K562 (cell line): ENCODE results near the gene DLG4. TPM values are rescaled to one million over a fixed set of nuclear protein-coding genes. Genes with fewer than 3 reads are reported as not detected.

Experiments used
- CHD4 ChIP-seq: fragments of 200-600 bp; sonication (generic); IDR thresholded peaks from 3 replicates; pipeline ENCODE4 v1.6.1; 2012; ENCODE audit warnings: low read depth, mild to moderate bottlenecking, mixed read lengths, low read length, inconsistent platforms; ENCODE audit not compliant: insufficient read depth, insufficient replicate concordance, poor library complexity, severe bottlenecking
- DMBX1 ChIP-seq: fragments of 250-450 bp; sonication (Bioruptor Pico); IDR thresholded peaks from 2 replicates; pipeline ENCODE4 v1.8.0; 2022; ENCODE audit warnings: inconsistent platforms, mild to moderate bottlenecking, moderate library complexity, borderline replicate concordance
- HDAC8 ChIP-seq: fragments of 450-650 bp; IDR thresholded peaks from 2 replicates; pipeline ENCODE4 v1.6.1; 2016; ENCODE audit warnings: mild to moderate bottlenecking, missing genetic modification characterization, moderate library complexity, missing compliant biosample characterization
- MAFK ChIP-seq: IDR thresholded peaks from 2 replicates; pipeline ENCODE4 v1.6.1; 2011; ENCODE audit warnings: low read length, improper control_type of control experiment
- MCM3 ChIP-seq: fragments of 450-650 bp; IDR thresholded peaks from 2 replicates; pipeline ENCODE4 v1.6.1; 2016
- NCOA1 ChIP-seq: fragments of 450-650 bp; IDR thresholded peaks from 2 replicates; pipeline ENCODE4 v1.6.1; 2016; ENCODE audit warnings: low read depth
- RBBP5 ChIP-seq: fragments of 200-600 bp; sonication (generic); IDR thresholded peaks from 2 replicates; pipeline ENCODE4 v1.6.1; 2012; ENCODE audit warnings: borderline replicate concordance, mild to moderate bottlenecking, low read length, control low read depth, inconsistent platforms; ENCODE audit not compliant: insufficient read depth, poor library complexity, severe bottlenecking
- RHOXF2B ChIP-seq: fragments of 250-450 bp; sonication (Bioruptor Pico); conservative IDR thresholded peaks from 2 replicates; pipeline ENCODE4 v1.5.1; 2021
- SRSF1 ChIP-seq: fragments of 200-400 bp; formaldehyde crosslinking; IDR thresholded peaks from 2 replicates; pipeline ENCODE4 v1.6.1; 2017; ENCODE audit warnings: mild to moderate bottlenecking, low read depth, low read length, moderate library complexity
- ZNF41 ChIP-seq: fragments of 250-450 bp; sonication (Bioruptor Pico); conservative IDR thresholded peaks from 2 replicates; pipeline ENCODE4 v1.4.0; 2020; ENCODE audit warnings: mild to moderate bottlenecking
- ZNF431 ChIP-seq: sonication (generic); formaldehyde crosslinking; IDR thresholded peaks from 2 replicates; pipeline ENCODE4 v1.8.0; 2022; ENCODE audit warnings: mild to moderate bottlenecking, missing genetic modification reagents
- polyA plus RNA-seq, 8 experiments: library from polyadenylated mRNA; depleted of rRNA in 4 of 8; stranded (reverse) in 5 of 8; unstranded in 3 of 8; fragments of >200 nt; fragmentation: Nextera tagmentation in 2 of 8; fragmentation: Illumina TruSeq in 1 of 8; extraction: Ambion mirVana in 2 of 8; extraction: Trizol in 1 of 8; gene quantifications; 2 replicates each; pipeline versions ENCODE4 v1.2.1 to v1.2.3, GENCODE V29; 2011 to 2014; ENCODE audit warnings: inconsistent platforms in 1 of 8, missing spikeins in 1 of 8
- total RNA-seq, 7 experiments: library from RNA; depleted of rRNA in 6 of 7; stranded (reverse); fragments of >200 nt in 6 of 7; fragmentation: Illumina TruSeq in 2 of 7; extraction: Trizol in 2 of 7; gene quantifications; 2 replicates each; pipeline versions ENCODE4 v1.2.1 to v1.2.3, GENCODE V29; 2011 to 2021; ENCODE audit warnings: low replicate concordance in 1 of 7
- TF ChIP-seq, protein P1 (sequence below): fragments of 250-450 bp; sonication (Bioruptor Pico); IDR thresholded peaks from 2 replicates; pipeline ENCODE4 v1.5.1; 2021; ENCODE audit warnings: mild to moderate bottlenecking
- TF ChIP-seq, protein P2 (sequence below): fragments of 450-650 bp; formaldehyde crosslinking; conservative IDR thresholded peaks from 2 replicates; pipeline ENCODE4 v1.4.0; 2022; ENCODE audit warnings: mild to moderate bottlenecking, missing genetic modification characterization
- TF ChIP-seq, protein P3 (sequence below): sonication (generic); formaldehyde crosslinking; IDR thresholded peaks from 2 replicates; pipeline ENCODE4 v1.8.0; 2022; ENCODE audit warnings: mild to moderate bottlenecking, missing genetic modification reagents
- TF ChIP-seq, protein P4 (sequence below): fragments of 450-650 bp; formaldehyde crosslinking; IDR thresholded peaks from 2 replicates; pipeline ENCODE4 v1.4.0; 2022; ENCODE audit warnings: missing genetic modification characterization
- TF ChIP-seq, protein P5 (sequence below): fragments of 250-450 bp; sonication (Bioruptor Pico); IDR thresholded peaks from 2 replicates; pipeline ENCODE4 v1.8.0; 2021; ENCODE audit warnings: borderline replicate concordance, mild to moderate bottlenecking, moderate library complexity; ENCODE audit not compliant: poor library complexity, severe bottlenecking
- TF ChIP-seq, protein P6 (sequence below): fragments of 450-650 bp; IDR thresholded peaks from 2 replicates; pipeline ENCODE4 v1.6.1; 2016; ENCODE audit warnings: mild to moderate bottlenecking

The DLG4 gene
- total and polyA plus RNA-seq, 9 of the 15 experiments (the other 6 are each of a cell fraction or from before 2014, with no cell fraction given): 0.03 to 12.0 (median 4.1) TPM

DNA sequence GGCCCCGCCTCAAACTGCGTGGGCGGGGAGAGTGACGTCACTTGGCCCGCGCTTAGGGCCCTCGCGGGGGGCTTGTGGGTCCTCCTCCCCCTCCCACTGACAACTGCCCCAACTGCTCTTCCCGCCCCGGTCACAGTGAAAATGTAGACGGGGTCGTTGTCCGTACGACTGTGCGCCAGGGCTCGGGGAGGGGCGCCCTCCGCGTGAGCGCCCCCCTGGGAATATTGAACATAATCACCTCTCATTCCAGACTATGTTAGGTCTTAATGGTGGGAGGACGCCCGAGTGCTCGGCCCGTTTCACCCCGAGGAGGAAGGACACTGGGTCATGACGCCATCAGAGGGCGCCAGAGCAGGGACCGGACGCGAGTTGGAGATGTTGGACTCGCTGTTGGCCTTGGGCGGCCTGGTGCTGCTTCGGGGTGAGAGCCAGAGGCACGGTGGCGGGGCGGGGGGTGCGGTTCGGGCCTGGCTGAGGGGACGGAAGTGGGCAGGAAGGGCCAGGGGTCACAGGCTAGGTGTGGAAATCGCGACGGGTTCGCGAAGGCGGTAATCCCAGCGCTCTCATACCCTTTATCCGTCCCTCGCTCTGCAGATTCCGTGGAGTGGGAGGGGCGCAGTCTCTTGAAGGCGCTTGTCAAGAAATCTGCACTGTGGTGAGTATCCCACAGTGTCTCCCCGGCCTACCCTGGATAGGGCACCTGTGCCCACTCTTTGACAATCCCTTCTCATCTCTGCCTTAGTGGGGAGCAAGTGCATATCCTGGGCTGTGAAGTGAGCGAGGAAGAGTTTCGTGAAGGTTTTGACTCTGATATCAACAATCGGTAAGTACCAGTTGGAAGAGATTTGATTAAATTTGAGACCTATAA, 32.8 kb upstream of the DLG4 start, which contains the start of gene ELP5 (continued):
- TF ChIP-seq SRSF1: no peak
- no peak for TF ChIP-seq RHOXF2B
- TF ChIP-seq MCM3: no peak
- no peak for TF ChIP-seq MAFK
- TF ChIP-seq ZNF431: no peak
- TF ChIP-seq, protein P1, sequence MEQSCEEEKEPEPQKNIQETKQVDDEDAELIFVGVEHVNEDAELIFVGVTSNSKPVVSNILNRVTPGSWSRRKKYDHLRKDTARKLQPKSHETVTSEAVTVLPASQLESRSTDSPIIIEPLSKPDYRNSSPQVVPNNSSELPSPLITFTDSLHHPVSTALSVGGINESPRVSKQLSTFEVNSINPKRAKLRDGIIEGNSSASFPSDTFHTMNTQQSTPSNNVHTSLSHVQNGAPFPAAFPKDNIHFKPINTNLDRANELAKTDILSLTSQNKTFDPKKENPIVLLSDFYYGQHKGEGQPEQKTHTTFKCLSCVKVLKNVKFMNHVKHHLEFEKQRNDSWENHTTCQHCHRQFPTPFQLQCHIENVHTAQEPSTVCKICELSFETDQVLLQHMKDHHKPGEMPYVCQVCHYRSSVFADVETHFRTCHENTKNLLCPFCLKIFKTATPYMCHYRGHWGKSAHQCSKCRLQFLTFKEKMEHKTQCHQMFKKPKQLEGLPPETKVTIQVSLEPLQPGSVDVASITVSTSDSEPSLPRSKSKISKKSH: no peak
- TF ChIP-seq, protein P2, sequence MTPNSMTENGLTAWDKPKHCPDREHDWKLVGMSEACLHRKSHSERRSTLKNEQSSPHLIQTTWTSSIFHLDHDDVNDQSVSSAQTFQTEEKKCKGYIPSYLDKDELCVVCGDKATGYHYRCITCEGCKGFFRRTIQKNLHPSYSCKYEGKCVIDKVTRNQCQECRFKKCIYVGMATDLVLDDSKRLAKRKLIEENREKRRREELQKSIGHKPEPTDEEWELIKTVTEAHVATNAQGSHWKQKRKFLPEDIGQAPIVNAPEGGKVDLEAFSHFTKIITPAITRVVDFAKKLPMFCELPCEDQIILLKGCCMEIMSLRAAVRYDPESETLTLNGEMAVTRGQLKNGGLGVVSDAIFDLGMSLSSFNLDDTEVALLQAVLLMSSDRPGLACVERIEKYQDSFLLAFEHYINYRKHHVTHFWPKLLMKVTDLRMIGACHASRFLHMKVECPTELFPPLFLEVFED (CRISPR knock-in tag): no peak
- no peak for TF ChIP-seq DMBX1 (CRISPR knock-in tag)
- TF ChIP-seq, protein P3, sequence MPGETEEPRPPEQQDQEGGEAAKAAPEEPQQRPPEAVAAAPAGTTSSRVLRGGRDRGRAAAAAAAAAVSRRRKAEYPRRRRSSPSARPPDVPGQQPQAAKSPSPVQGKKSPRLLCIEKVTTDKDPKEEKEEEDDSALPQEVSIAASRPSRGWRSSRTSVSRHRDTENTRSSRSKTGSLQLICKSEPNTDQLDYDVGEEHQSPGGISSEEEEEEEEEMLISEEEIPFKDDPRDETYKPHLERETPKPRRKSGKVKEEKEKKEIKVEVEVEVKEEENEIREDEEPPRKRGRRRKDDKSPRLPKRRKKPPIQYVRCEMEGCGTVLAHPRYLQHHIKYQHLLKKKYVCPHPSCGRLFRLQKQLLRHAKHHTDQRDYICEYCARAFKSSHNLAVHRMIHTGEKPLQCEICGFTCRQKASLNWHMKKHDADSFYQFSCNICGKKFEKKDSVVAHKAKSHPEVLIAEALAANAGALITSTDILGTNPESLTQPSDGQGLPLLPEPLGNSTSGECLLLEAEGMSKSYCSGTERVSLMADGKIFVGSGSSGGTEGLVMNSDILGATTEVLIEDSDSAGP (CRISPR knock-in tag): no peak
- TF ChIP-seq NCOA1: no peak
- TF ChIP-seq, protein P4, sequence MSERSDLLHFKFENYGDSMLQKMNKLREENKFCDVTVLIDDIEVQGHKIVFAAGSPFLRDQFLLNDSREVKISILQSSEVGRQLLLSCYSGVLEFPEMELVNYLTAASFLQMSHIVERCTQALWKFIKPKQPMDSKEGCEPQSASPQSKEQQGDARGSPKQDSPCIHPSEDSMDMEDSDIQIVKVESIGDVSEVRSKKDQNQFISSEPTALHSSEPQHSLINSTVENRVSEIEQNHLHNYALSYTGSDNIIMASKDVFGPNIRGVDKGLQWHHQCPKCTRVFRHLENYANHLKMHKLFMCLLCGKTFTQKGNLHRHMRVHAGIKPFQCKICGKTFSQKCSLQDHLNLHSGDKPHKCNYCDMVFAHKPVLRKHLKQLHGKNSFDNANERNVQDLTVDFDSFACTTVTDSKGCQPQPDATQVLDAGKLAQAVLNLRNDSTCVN (CRISPR knock-in tag): no peak
- no peak for TF ChIP-seq RBBP5
- no peak for TF ChIP-seq HDAC8 (tag)
- TF ChIP-seq, protein P5, sequence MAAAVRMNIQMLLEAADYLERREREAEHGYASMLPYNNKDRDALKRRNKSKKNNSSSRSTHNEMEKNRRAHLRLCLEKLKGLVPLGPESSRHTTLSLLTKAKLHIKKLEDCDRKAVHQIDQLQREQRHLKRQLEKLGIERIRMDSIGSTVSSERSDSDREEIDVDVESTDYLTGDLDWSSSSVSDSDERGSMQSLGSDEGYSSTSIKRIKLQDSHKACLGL (CRISPR knock-in tag): no peak
- no peak for TF ChIP-seq CHD4
- TF ChIP-seq, protein P6, sequence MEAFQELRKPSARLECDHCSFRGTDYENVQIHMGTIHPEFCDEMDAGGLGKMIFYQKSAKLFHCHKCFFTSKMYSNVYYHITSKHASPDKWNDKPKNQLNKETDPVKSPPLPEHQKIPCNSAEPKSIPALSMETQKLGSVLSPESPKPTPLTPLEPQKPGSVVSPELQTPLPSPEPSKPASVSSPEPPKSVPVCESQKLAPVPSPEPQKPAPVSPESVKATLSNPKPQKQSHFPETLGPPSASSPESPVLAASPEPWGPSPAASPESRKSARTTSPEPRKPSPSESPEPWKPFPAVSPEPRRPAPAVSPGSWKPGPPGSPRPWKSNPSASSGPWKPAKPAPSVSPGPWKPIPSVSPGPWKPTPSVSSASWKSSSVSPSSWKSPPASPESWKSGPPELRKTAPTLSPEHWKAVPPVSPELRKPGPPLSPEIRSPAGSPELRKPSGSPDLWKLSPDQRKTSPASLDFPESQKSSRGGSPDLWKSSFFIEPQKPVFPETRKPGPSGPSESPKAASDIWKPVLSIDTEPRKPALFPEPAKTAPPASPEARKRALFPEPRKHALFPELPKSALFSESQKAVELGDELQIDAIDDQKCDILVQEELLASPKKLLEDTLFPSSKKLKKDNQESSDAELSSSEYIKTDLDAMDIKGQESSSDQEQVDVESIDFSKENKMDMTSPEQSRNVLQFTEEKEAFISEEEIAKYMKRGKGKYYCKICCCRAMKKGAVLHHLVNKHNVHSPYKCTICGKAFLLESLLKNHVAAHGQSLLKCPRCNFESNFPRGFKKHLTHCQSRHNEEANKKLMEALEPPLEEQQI: no peak
- no peak for TF ChIP-seq ZNF41 (CRISPR knock-in tag)
